Measurements from ENCODE around the gene TFCP2. TPM values are rescaled to one million over a fixed set of nuclear protein-coding genes. Genes with fewer than 3 reads are reported as not detected.

TFCP2 gene
- total and polyA plus RNA-seq, 2 of the 13 experiments (the other 11 are each of a cell fraction or from before 2014, with no cell fraction given) = 7.6 to 10.0 TPM

DNA sequence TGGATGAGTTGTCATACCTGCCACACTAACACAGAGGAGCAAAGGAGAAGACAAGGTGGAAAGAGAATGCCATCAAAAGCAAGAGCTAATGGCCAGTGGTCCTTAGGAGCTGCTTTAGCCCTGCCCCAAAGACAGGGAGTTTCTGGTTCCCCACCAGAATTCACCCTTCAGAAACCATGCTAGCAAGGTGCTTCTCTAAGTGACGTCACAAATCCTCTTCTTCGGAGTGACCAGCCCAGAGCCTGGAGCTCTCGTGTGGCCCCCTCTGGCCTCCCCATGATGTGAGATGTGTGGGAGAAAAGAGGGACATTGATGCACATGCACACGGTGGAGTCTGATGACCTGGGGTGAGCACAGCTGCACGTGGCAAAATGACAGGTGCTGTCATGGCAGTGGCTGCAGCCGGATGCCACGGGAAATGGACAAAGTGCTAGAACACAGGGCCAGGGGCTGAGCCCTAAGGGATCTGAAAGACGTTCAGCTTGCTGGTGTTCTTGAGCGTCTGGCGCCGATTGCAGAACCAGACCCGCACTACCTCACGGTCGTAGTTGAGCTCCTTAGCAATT, 16.9 kb upstream of the TFCP2 start:
- in situ Hi-C loops (cut with HindIII; ENCODE audit: extremely low pct_ligation_motif_present, low pct_unique_long_range_greater_than_20kb) (no loop called here), intact Hi-C loops (cut with micrococcal nuclease; ENCODE audit: unreplicated experiment) (no loop called here)
- Histone ChIP-seq H3K4me1 (ENCODE audit: insufficient read depth, low read length) (peaks cover 35% of the 10 kb centered on the region), H3K79me2 (ENCODE audit: insufficient read depth, low read length) (no peaks in the 10 kb centered on the region), H3K36me3 (replicated peaks in 1 of 2; ENCODE audit: control insufficient read depth in 1 of 2, insufficient read depth in 2 of 2, low read length in 2 of 2) (no peaks in the 10 kb centered on the region), H3K4me2 (ENCODE audit: low read depth, low read length) (no peak overlapping the region), H3K27me3 (ENCODE audit: control insufficient read depth in 1 of 2, insufficient read depth in 2 of 2, low read length in 2 of 2) (peaks cover 0 to 14% of the 10 kb centered on the region in 2 experiments; a peak in 2 of 5 replicates), H3K9ac (ENCODE audit: insufficient read depth, low read depth, low read length) (no peak overlapping the region), H4K20me1 (ENCODE audit: insufficient read depth, low read length) (no peaks in the 10 kb centered on the region), H3K4me3 (replicated peaks in 1 of 3; ENCODE audit: insufficient read depth in 1 of 3, low read depth in 2 of 3, low read length in 3 of 3) (no peak overlapping the region), H3K27ac (ENCODE audit: extremely low read length, insufficient read depth, low read length) (no peak overlapping the region), H2AFZ (ENCODE audit: low read length) (no peak overlapping the region), H3K9me3 (ENCODE audit: low read length) (no peaks in the 10 kb centered on the region)
- no TSS peak for BruUV-seq (replicated peaks)
- POLR2A ChIA-PET = no interaction called here
- TF ChIP-seq CREB1 (IDR thresholded peaks at IDR 0.05) = peak; percentile 91
- no peak for TF ChIP-seq CREB1 (CRISPR knock-in tag; IDR thresholded peaks at IDR 0.05)
- TF ChIP-seq ZNF326 (CRISPR knock-in tag; IDR thresholded peaks at IDR 0.05; ENCODE audit: borderline replicate concordance) = no peak
- TF ChIP-seq ATF7 (IDR thresholded peaks at IDR 0.05) = peak; percentile 59; the same call in 1 of the 2 replicates
- no peak for TF ChIP-seq ATF7 (CRISPR knock-in tag; IDR thresholded peaks at IDR 0.05)
- no peak for ATAC-seq
- no peak for FAIRE-seq
- CTCF ChIA-PET (ENCODE audit: low intra/inter-chr PET ratio, low total read pairs) = no interaction called here
- DNase-seq (ENCODE audit: low spot score) = no peak
- 59% methylated on average over 12 of the region's 14 CpGs for WGBS (ENCODE audit: low lambda C conversion rate)

DNA sequence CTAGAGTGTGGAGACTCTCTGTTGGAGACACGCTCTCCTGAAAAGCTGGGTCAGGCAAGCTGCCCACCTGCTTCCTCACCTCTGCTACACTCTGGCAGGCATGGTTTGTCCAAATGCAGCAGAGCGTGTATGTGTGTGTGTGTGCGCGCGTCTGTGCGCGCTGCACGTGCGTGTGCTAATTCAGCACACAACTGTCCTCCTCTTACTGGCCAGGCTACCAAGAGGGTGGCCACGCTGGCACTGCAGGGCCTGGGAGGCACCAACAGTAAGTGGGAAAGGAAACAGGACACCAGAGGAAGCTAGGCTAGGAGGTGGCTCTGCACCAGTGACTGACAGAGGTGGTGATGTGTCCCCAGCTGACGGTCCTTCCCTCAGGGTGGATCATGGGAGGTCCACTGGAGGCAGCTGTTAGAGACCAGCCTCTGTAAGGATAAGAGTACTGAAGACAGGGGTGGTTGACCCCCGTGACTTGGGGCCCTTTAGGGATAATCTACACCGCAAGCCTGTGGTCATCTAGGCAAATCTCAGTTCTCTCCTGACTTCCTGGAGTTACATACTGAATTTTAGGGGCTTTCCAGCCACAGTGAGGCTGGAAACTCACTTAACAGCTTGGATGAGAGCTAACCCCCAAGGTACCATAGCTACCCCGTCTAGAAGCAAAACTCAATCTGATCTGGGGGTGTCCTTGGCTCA, 15.6 kb upstream of the TFCP2 start:
- no peaks in the 10 kb centered on the region for H4K20me1 ChIP-seq (ENCODE audit: insufficient read depth, low read length)
- no peak for TF ChIP-seq SNAPC2 (CRISPR knock-in tag; IDR thresholded peaks at IDR 0.05)
- TF ChIP-seq ZNF282 (IDR thresholded peaks at IDR 0.05; ENCODE audit: partially characterized antibody) = no peak
- TF ChIP-seq, protein P1, sequence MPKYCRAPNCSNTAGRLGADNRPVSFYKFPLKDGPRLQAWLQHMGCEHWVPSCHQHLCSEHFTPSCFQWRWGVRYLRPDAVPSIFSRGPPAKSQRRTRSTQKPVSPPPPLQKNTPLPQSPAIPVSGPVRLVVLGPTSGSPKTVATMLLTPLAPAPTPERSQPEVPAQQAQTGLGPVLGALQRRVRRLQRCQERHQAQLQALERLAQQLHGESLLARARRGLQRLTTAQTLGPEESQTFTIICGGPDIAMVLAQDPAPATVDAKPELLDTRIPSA (CRISPR knock-in tag; IDR thresholded peaks at IDR 0.05; ENCODE audit: borderline replicate concordance) = no peak
- no peak for TF ChIP-seq JUNB (CRISPR knock-in tag; IDR thresholded peaks at IDR 0.05; ENCODE audit: borderline replicate concordance)
- no peak for TF ChIP-seq CCAR2 (optimal IDR thresholded peaks at IDR 0.05; ENCODE audit: low read depth, low read length)
- TF ChIP-seq SCMH1 (CRISPR knock-in tag; IDR thresholded peaks at IDR 0.05; ENCODE audit: borderline replicate concordance) = no peak
- no peak for TF ChIP-seq PHF21A (CRISPR knock-in tag; IDR thresholded peaks at IDR 0.05)
- no peak for TF ChIP-seq SRY (CRISPR knock-in tag; IDR thresholded peaks at IDR 0.05)
- no peak overlapping the region for H3K4me3 ChIP-seq (replicated peaks in 1 of 3; ENCODE audit: insufficient read depth in 1 of 3, low read depth in 2 of 3, low read length in 3 of 3)
- no peak for FAIRE-seq
- H3K9me3 ChIP-seq (ENCODE audit: low read length) = no peaks in the 10 kb centered on the region
- H3K4me2 ChIP-seq (ENCODE audit: low read depth, low read length) = peak overlapping the region; percentile 2; the same call in 1 of the 2 replicates
- no peaks in the 10 kb centered on the region for H3K36me3 ChIP-seq (replicated peaks in 1 of 2; ENCODE audit: control insufficient read depth in 1 of 2, insufficient read depth in 2 of 2, low read length in 2 of 2)
- intact Hi-C loops (cut with micrococcal nuclease; ENCODE audit: unreplicated experiment) (no loop called here), in situ Hi-C loops (cut with HindIII; ENCODE audit: extremely low pct_ligation_motif_present, low pct_unique_long_range_greater_than_20kb) (no loop called here)
- peaks cover 0 to 14% of the 10 kb centered on the region in 2 experiments; a peak in 2 of 5 replicates for H3K27me3 ChIP-seq (ENCODE audit: control insufficient read depth in 1 of 2, insufficient read depth in 2 of 2, low read length in 2 of 2)
- H3K27ac ChIP-seq (ENCODE audit: extremely low read length, insufficient read depth, low read length) = no peak overlapping the region
- DNase-seq (ENCODE audit: low spot score) = no peak
- CTCF ChIA-PET (ENCODE audit: low intra/inter-chr PET ratio, low total read pairs) = no interaction called here
- no TSS peak for BruUV-seq (replicated peaks)
- no peaks in the 10 kb centered on the region for H3K79me2 ChIP-seq (ENCODE audit: insufficient read depth, low read length)
- POLR2A ChIA-PET = no interaction called here
- ATAC-seq = peak; percentile 35
- WGBS (ENCODE audit: low lambda C conversion rate) = 65% methylated on average over 11 of the region's 14 CpGs
- H2AFZ ChIP-seq (ENCODE audit: low read length) = no peak overlapping the region
- peaks cover 48% of the 10 kb centered on the region for H3K4me1 ChIP-seq (ENCODE audit: insufficient read depth, low read length)
- H3K9ac ChIP-seq (ENCODE audit: insufficient read depth, low read depth, low read length) = no peak overlapping the region

All from HepG2 (cell line).